Activated CD8-positive, alpha-beta memory T cell treated with anti-CD3 and anti-CD28 coated beads, Interleukin-2, amount 50 U/mL, for 1 hour (primary cell): ENCODE results near the gene MAST4.
A peak's percentile ranks its signal among the peaks of the same experiment; 100 is the strongest.

ENCODE experiments used
- DNase-seq: peaks from one replicate; pipeline ENCODE4 v3.0.0-alpha.2; 2020; ENCODE audit errors: extremely low read depth

MAST4 gene

GRCh38 chr5:66989781-66990180, 393.6 kb downstream of the MAST4 start:
- DNase-seq: no peak

GRCh38 chr5:66991746-66992145, 395.6 kb downstream of the MAST4 start:
- DNase-seq: no peak

- no peak for DNase-seq
These were observed 396.4 kb downstream of the MAST4 start for GRCh38 chr5:66992547-66992946.

GRCh38 chr5:66993448-66993847, 397.3 kb downstream of the MAST4 start:
- no peak for DNase-seq

GRCh38 chr5:66993882-66994281, 397.7 kb downstream of the MAST4 start:
- DNase-seq: no peak

- DNase-seq: no peak
These were observed 398.6 kb downstream of the MAST4 start for GRCh38 chr5:66994790-66995189.

GRCh38 chr5:67000794-67001475, 404.7 kb downstream of the MAST4 start:
- DNase-seq: no peak

- no peak for DNase-seq
These were observed 406.9 kb downstream of the MAST4 start for GRCh38 chr5:67002832-67003684.

- no peak for DNase-seq
These were observed 407.4 kb downstream of the MAST4 start for GRCh38 chr5:67003685-67003934.

GRCh38 chr5:67003935-67004729, 407.9 kb downstream of the MAST4 start:
- peak; percentile 78 for DNase-seq

GRCh38 chr5:67004730-67005350, 408.6 kb downstream of the MAST4 start:
- DNase-seq: no peak

GRCh38 chr5:67005737-67006499, 409.7 kb downstream of the MAST4 start:
- DNase-seq: no peak

- DNase-seq: no peak
These were observed 410.3 kb downstream of the MAST4 start for GRCh38 chr5:67006500-67006848.

GRCh38 chr5:67009028-67009427, 412.8 kb downstream of the MAST4 start:
- DNase-seq: no peak

GRCh38 chr5:67010684-67011409, 414.7 kb downstream of the MAST4 start:
- no peak for DNase-seq

GRCh38 chr5:67011422-67011821, 415.2 kb downstream of the MAST4 start:
- DNase-seq: no peak

- no peak for DNase-seq
These were observed 416.0 kb downstream of the MAST4 start for GRCh38 chr5:67012171-67012570.

- DNase-seq: no peak
These were observed 417.5 kb downstream of the MAST4 start for GRCh38 chr5:67013719-67014118.

- DNase-seq: no peak
These were observed 418.0 kb downstream of the MAST4 start for GRCh38 chr5:67014191-67014590.

- DNase-seq: no peak
These were observed 418.8 kb downstream of the MAST4 start for GRCh38 chr5:67014957-67015400.
